ENCODE data around the gene ZNF668.

DNA sequence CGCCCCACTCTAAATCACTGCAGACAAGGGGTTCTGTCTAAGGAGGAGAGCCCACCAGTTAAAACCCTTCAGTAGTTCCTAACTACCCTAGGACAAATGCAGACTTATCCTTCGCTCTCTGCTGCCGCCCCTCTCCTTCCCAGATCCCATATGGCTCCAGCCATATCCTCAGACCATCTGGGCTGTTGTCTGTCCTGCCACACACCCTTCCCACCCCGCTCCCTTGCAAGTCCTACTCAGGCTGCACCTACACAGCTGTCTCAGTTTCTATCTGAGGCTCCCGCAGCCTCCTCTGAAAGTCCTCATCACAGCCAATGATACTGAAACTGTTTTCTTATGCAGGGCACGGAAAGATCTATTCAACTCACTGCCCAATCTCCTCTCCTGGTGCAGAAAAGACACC is 33.4 kb upstream of the ZNF668 start:
- TF ChIP-seq, protein P1, sequence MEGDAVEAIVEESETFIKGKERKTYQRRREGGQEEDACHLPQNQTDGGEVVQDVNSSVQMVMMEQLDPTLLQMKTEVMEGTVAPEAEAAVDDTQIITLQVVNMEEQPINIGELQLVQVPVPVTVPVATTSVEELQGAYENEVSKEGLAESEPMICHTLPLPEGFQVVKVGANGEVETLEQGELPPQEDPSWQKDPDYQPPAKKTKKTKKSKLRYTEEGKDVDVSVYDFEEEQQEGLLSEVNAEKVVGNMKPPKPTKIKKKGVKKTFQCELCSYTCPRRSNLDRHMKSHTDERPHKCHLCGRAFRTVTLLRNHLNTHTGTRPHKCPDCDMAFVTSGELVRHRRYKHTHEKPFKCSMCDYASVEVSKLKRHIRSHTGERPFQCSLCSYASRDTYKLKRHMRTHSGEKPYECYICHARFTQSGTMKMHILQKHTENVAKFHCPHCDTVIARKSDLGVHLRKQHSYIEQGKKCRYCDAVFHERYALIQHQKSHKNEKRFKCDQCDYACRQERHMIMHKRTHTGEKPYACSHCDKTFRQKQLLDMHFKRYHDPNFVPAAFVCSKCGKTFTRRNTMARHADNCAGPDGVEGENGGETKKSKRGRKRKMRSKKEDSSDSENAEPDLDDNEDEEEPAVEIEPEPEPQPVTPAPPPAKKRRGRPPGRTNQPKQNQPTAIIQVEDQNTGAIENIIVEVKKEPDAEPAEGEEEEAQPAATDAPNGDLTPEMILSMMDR (IDR thresholded peaks at IDR 0.05), result no peak
- TF ChIP-seq EZH2 (IDR thresholded peaks at IDR 0.05), result no peak
